CD1c-positive myeloid dendritic cell (primary cell): Measurements from ENCODE around the gene ZNF324.
A peak's percentile ranks its signal among the peaks of the same experiment; 100 is the strongest.
"Not testable (repeated sequence)": the region's sequence is repeated elsewhere in the genome, so short reads cannot be mapped to it uniquely, and the experiment has no call there.

ENCODE experiments used
- DNase-seq: peaks from one replicate; pipeline ENCODE4 v3.0.0-alpha.2; 2016; ENCODE audit errors: extremely low spot score

Gene ZNF324

GRCh38 chr19:58500242-58500641, 33.4 kb downstream of the ZNF324 start:
- no peak for DNase-seq

GRCh38 chr19:58507602-58508223, 40.8 kb downstream of the ZNF324 start:
- DNase-seq = not testable (repeated sequence)

DNA sequence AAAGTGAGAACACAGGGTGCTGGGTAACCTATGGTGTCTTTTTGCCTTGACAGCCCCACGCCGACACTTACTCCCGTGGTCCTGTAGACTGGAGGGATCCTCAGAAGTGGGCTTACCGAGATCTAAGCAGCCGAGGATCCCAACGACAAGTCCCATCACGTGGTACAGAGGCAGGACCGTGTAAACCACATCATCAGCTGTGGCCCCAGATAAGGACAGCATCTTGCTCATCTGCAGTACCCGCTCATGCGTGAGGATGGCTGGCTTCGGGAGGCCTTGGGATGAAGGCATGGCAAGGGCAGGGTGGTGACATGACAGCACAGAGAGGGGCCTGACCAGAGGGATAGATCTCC, 42.8 kb downstream of the ZNF324 start:
- no peak for DNase-seq

DNA sequence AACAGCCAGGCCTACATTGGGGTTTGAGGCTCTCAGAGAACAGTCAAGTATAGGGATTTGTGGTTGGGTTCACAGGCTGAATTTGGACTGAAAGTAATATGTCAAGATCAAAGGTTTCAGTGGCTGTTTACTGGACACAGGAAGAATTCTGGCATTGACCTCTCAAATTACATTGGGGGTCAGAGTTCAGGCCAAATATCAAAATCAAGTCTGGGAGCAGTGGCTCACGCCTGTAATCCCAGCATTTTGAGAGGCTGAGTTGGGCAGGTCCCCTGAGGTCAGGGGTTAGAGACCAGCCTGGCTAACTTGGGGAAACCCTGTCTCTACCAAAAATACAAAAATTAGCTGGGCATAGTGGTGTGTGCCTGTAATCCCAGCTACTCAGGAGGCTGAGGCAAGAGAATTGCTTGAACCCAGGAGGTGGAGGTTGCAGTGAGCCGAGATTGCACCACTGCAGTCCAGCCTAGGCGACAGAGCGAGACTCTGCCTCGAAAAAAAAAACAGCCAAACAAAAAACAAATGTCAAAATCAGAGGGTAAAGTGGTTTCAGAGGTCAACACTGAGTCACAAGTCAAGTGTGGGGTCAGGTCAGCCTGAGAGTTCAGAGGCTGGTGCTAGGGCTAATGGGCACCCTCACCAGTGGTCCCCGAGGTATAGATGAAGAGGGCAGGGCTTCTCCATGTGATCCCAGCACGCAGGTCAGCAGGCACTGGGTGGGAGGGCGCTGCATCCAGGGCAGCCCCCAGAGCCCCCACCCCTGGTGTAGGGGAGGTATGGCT, 43.4 kb downstream of the ZNF324 start:
- no peak for DNase-seq

- DNase-seq = no peak
These were observed 44.7 kb downstream of the ZNF324 start, which contains the start of gene SLC27A5 for GRCh38 chr19:58511353-58512208. SLC27A5 (minus strand) TSS chr19:58511992; CDS start chr19:58511955, 37 bp downstream.

- no peak for DNase-seq
These were observed 46.4 kb downstream of the ZNF324 start for GRCh38 chr19:58513213-58513693.

GRCh38 chr19:58513694-58514563, 47.0 kb downstream of the ZNF324 start:
- DNase-seq = peak; percentile 98

DNA sequence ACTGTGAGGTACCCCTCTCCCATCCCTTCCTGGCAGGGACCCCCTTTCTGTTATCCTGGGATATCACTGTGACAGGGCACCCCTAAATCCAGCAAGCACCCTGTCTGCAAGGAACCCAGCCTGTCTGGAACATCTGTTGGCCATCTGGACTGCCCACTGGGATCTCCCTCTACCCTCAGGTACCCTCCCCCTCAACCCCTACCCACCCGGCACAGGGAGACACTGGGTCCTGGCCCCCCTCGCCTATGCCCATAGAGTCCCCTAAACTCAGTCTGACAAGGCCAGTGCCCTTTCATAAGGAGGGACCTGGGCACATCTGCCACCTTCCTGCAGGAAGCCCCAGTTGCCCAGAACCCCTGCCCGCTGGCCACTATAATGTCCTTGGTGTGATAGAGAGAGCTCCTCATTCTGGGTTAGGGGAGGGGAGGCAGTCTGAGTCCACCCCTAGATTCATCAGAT, 47.7 kb downstream of the ZNF324 start:
- DNase-seq = no peak

- DNase-seq = no peak
These were observed 48.4 kb downstream of the ZNF324 start for GRCh38 chr19:58515259-58515658.

GRCh38 chr19:58516246-58516836, 49.5 kb downstream of the ZNF324 start:
- DNase-seq = no peak

- no peak for DNase-seq
These were observed 50.3 kb downstream of the ZNF324 start for GRCh38 chr19:58516964-58517833.

GRCh38 chr19:58518256-58519086, 51.6 kb downstream of the ZNF324 start:
- DNase-seq = peak; percentile 47

DNA sequence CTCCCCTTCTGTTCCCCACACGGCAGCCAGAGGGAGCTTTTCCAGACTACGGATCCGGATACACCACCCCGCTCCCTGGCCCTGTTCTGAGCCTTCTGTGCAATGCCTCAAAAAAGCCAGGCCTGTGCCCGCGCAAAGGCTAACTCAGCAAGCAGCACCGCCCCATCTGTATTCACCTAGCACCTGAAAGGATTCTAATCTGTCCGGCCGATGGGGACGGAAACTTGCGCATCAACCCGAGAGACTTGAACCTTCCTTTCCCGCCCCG, 52.1 kb downstream of the ZNF324 start:
- peak; percentile 48 for DNase-seq

DNA sequence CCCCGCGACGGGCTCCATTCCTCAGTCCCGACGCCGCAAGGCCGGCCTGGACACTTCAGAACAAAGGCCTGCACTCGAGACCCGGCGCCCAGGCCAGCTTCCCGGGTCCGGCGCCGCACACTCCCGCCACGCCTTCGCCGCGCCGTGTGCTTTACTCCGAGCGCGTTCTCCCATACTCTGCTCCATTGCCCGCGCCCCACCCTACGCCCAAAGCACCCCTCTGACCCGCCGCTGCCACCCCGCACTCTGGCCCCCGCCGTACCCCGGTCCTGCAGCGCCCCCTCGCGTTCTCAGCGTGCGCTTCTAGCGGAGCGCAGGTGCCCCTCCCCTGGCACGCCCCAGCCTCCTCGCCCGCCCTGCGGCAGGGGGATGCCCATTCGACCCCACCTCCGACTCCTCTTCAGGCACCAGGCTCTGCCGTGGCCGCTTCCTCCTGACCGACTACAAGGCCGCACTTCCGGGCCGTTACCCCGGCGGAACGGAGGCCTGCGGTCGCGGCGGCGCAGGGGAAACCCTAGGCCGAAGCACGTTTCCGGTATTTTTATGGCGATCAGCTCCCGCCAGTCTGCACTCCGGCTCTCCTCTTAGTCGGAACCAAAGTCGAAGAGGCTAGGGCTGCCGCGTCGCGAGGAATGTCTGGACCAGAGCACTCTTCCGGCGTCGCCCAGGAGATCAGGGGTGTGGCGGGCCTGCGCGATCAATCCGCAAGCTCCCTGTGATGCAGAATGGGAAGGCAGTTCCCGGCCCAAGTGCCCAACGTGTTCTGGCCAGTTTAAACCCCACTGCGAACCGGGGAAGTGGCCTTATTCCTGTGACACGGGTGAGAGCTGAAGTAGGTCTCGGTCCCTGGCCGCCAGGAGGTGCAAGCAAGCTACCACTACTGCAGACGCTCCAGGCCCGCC, 52.7 kb downstream of the ZNF324 start, which contains the start of gene ZBTB45:
Gene ZBTB45 (minus strand): TSS at position 456 of the 902 bp plus-strand sequence. CDS start 2,137 bp downstream, outside the sequence.
- DNase-seq = peak; percentile 96

DNA sequence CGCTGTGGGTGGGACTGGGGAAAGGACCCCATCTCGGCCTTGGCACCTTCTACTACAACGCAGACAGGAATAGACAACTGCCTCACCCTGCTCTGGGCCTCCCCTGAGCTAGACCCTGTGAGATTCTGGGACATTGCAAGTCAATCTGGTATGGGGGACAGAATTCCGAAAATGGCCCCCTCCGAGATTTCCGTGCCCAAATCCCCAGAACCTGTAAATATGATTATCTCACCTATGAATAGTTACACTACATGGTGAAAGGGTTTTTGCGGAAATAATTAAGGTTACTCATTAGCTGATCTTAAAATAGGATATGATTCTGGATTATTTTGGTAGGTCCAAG, 53.3 kb downstream of the ZNF324 start:
- no peak for DNase-seq

DNA sequence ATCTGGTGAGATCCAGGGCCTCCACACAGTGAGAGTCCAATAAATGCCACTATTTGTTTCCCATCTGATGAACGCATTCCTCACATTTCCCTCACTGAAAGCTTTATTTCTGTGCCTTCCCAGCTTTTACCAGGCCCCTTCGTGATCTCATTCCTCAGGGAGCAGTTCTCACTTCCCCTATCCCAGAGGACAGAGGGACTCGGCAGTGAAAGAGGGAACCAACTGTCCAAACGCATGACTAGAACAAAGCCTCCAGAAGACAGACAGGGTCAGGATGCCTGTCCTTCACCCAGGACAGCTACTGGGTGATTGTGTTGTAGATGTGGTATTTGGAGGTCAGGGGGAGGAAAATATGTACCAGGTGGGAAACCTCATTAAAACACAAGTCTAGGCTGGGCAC, 54.8 kb downstream of the ZNF324 start:
- peak; percentile 42 for DNase-seq

DNA sequence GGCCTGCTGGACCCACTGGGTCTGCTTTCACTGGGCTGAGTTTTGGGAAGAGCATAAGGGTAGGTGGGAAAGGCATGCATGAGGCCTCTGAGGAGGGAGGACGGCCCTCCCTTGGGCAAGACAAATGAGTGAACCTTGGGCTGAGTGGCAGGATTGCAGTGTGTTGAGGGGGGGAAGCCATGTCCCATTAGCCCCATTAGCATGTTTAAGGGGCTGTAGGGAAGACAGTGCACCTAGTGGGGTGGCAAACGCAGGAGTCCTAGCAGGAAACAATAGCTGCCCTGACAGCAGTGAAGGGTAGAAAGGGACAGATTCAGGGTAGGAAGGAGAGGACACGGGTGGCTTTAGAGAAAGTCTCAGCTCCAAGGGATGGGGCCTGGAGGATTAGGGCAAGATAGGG, 55.8 kb downstream of the ZNF324 start:
- DNase-seq = no peak
